K562 (cell line): Measurements from ENCODE around the gene HLCS. TPM values are rescaled to one million over a fixed set of nuclear protein-coding genes. Genes with fewer than 3 reads are reported as not detected.
A peak's percentile ranks its signal among the peaks of the same experiment; 100 is the strongest.

Experiments used
- DMBX1 ChIP-seq: fragments of 250-450 bp; sonication (Bioruptor Pico); IDR thresholded peaks from 2 replicates; pipeline ENCODE4 v1.8.0; 2022; ENCODE audit warnings: inconsistent platforms, mild to moderate bottlenecking, moderate library complexity, borderline replicate concordance
- FOXJ3 ChIP-seq: sonication (generic); formaldehyde crosslinking; IDR thresholded peaks from 2 replicates; pipeline ENCODE4 v1.4.0; 2020; ENCODE audit warnings: mild to moderate bottlenecking, missing genetic modification reagents
- KDM5B ChIP-seq: fragments of 200-600 bp; sonication (generic); IDR thresholded peaks from 2 replicates; pipeline ENCODE4 v1.6.1; 2012; ENCODE audit warnings: low read depth, mild to moderate bottlenecking, moderate library complexity, low read length, control low read depth, inconsistent platforms; ENCODE audit not compliant: insufficient replicate concordance
- MEIS2 ChIP-seq: fragments of 450-650 bp; IDR thresholded peaks from 2 replicates; pipeline ENCODE4 v1.6.1; 2014; ENCODE audit warnings: mild to moderate bottlenecking; ENCODE audit not compliant: partially characterized antibody
- MGA ChIP-seq: fragments of 450-650 bp; IDR thresholded peaks from 2 replicates; pipeline ENCODE4 v1.6.1; 2016; ENCODE audit warnings: mild to moderate bottlenecking, moderate library complexity
- MITF ChIP-seq: IDR thresholded peaks from 2 replicates; pipeline ENCODE4 v1.6.1; 2014; ENCODE audit warnings: antibody characterized with exemption
- PML ChIP-seq: IDR thresholded peaks from 2 replicates; pipeline ENCODE4 v1.6.1; 2012; ENCODE audit warnings: low read length, inconsistent platforms
- POLR3A ChIP-seq: IDR thresholded peaks from 2 replicates; pipeline ENCODE4 v1.6.1; 2011; ENCODE audit warnings: borderline replicate concordance, mild to moderate bottlenecking, moderate library complexity; ENCODE audit not compliant: insufficient read length, insufficient read depth; ENCODE audit errors: extremely low read depth
- RNF2 ChIP-seq: sonication (generic); IDR thresholded peaks from 2 replicates; pipeline ENCODE4 v1.6.1; 2016
- polyA plus RNA-seq, 8 experiments: library from polyadenylated mRNA; depleted of rRNA in 4 of 8; stranded (reverse) in 5 of 8; unstranded in 3 of 8; fragments of >200 nt; fragmentation: Nextera tagmentation in 2 of 8; fragmentation: Illumina TruSeq in 1 of 8; extraction: Ambion mirVana in 2 of 8; extraction: Trizol in 1 of 8; gene quantifications; 2 replicates each; pipeline versions ENCODE4 v1.2.1 to v1.2.3, GENCODE V29; 2011 to 2014; ENCODE audit warnings: inconsistent platforms in 1 of 8, missing spikeins in 1 of 8
- total RNA-seq, 7 experiments: library from RNA; depleted of rRNA in 6 of 7; stranded (reverse); fragments of >200 nt in 6 of 7; fragmentation: Illumina TruSeq in 2 of 7; extraction: Trizol in 2 of 7; gene quantifications; 2 replicates each; pipeline versions ENCODE4 v1.2.1 to v1.2.3, GENCODE V29; 2011 to 2021; ENCODE audit warnings: low replicate concordance in 1 of 7

Gene HLCS
- total and polyA plus RNA-seq, 9 of the 15 experiments (the other 6 are each of a cell fraction or from before 2014, with no cell fraction given) = 3.0 to 21.5 (median 17.1) TPM

- TF ChIP-seq MGA = no peak
- TF ChIP-seq PML = peak; percentile 26
- peak; percentile 20 for TF ChIP-seq KDM5B
- no peak for TF ChIP-seq POLR3A
- no peak for TF ChIP-seq FOXJ3
- TF ChIP-seq DMBX1 = peak; percentile 34; the same call in 1 of the 2 replicates
- peak; percentile 64 for TF ChIP-seq MEIS2
- TF ChIP-seq MITF = no peak
- TF ChIP-seq RNF2 = no peak
Observed at GRCh38 chr21:36964827-36965719, 1.4 kb downstream of the HLCS start (continued).
